ENCODE data around the gene TBX4.

TBX4 gene

GRCh38 chr17:61452301-61453290 is at the start of gene TBX4:
Gene TBX4 (plus strand): TSS chr17:61452422. CDS start chr17:61456491, 4,069 bp downstream.
- no peak for DNase-seq

DNA sequence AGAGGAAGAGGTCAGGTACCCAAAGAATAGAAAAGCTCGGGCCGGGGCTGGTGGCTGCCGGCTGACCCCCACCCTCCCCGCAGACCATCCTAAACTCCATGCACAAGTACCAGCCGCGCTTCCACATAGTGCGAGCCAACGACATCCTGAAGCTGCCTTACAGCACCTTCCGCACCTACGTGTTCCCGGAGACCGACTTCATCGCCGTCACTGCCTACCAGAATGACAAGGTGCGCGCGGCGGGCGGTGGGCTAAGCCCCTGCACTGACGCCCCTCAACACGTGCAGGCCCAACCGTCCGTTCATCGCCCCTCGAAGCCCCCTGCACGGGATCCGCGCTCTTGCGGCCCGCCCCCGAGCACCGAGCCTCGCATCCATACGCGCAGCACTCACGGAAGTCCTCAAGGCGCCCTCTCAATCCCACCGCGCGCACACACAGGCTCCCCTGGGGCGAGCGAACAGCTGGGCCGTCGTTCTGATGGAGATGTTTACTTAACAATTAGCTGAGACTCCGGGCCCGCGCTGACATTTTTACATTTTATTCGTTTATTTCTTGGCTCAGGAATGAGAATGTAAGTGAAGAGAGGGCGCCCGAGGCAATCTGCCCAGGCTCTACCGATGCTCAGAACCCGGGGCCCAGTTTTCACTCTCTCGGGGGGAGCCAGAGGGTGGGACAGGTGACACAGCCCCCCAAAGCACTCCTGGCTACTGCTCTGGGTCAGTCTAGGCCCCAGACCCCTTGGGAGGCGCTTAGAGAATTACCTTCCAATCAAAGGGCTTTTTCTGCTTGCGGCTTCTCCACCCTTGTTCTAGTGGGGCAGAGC is 49.0 kb upstream of the TBX4 start:
- DNase-seq, result no peak

DNA sequence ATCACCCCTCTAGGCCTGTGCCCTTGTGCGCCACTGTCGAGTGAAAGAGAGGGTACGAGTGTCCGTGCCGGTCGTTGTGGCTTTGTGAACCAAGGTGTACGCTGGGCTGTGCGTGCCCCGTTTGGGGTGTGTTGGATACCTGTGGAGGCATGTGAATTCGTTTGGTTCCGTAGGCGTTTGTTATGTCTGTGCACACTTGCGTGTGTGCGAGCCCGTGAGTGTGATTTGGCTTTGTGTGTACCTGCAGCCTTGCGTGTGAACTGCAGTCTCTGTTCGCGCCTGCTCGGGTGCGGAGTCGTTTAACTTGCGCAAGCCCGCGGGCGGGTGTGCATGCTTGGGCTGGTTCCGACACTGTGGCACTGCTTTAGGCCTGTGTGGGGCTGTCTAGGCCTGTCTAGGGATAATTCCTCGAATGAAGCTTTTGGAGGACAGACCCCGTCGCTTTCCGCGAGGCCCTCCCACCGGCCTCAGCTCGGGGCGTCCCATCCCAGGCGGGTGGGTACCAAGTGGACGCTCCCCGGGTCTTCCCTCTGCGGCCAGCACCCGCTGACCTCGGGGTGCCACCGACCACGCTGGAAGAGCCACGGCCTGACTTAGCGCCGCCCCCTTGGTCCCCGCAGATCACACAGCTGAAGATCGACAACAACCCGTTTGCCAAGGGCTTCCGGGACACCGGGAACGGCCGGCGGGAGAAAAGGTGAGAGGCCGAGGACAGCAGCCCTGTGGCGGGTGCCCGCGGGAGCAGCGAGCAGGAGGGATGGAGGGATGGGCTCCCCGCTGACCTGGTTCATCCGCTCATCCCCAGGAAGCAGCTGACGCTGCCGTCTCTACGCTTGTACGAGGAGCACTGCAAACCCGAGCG is 48.2 kb upstream of the TBX4 start:
- DNase-seq, result no peak

- DNase-seq, result no peak
Measured at GRCh38 chr17:61404663-61404912, 47.6 kb upstream of the TBX4 start.

- DNase-seq, result no peak
Measured at GRCh38 chr17:61404913-61405685, 47.1 kb upstream of the TBX4 start.

GRCh38 chr17:61405686-61406536 is 46.3 kb upstream of the TBX4 start:
- no peak for DNase-seq

- DNase-seq, result no peak
Measured at GRCh38 chr17:61406537-61406845, 45.7 kb upstream of the TBX4 start.

GRCh38 chr17:61406971-61407911 is 45.0 kb upstream of the TBX4 start:
- no peak for DNase-seq

- DNase-seq, result no peak
Measured at GRCh38 chr17:61408151-61409041, 43.8 kb upstream of the TBX4 start.

DNA sequence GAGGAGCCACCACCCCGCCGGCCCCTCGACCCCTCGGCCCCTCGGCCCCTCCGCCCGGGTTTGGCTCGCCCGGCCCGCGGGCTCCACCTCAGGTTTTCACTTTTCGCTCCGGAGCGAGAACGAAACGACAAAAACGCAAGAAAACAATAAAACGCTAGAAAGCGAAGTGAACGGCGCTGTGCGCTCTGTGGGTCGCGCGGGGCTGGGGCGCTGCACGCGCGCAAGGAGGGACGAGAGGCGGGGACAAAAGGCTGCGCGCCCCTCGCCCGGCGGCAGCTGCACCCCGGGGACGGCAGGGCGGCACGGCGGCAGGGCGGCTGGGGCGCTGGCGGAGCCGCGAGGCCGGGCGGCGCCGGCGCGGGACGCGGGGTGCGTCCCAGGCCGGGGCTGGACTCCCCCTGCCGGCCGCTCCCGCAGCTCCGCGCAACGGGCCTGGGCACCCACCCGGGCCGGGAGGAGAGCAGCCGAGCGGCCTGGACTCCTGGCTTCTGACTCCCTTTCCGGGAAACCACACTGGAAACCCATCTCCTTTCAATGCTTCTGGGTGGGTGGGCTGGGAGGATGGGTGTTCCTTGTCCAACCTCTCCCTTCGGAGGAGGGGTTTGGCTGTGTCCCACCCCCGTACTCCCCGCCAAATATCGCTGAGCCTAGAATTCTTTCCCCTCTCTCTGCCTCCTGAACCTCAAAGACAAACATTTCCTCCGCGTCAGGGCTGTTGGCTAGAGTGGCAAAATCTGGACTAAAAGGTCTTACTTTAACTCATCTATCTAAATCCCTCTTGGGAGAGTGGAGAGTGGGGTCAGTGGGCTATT is 42.7 kb upstream of the TBX4 start:
- DNase-seq, result peak; percentile 76

DNA sequence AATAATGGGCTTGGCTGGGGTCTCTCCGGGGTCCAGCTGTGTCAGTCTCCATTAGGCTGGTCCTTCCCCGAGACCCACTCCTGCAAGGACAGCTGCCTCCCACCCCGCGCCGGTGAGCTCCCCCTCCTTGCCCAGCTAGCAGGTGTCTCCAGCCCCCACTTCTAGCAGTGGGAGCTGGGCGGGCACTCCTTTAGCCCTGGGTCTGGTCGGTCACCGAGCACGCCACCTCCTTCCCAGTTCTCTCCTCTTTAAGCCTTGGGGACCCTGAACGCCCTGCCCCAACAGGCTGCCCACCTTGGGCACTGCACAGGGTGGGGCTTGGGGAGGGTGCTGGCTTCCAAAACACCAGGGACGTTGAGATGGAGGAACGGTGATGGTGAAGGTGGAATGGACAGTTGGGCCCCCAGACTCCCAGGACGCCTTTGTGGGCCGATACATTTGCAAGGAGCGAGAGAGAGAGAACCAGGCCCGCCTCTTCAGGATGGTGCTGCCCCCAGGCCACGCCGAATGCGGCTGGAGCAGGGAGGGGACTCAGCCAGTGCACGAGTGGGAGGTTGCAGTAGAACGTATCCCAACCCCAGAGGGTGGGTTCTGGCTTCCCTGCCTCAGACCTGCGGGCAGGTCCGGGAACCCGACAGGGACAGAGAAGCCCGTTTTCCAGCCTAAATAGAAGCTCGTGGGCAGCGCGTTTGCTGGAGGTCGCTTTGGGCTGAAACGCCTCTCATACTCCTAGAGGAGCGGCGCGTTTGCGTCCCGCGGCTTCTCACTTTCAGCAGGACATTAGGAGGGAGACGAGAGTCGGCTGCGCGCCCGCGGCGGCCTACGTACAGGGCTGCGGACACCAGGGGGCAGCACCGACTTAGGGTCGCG is 41.8 kb upstream of the TBX4 start:
- no peak for DNase-seq

- DNase-seq, result no peak
Measured at GRCh38 chr17:61411011-61411260, 41.3 kb upstream of the TBX4 start.

DNA sequence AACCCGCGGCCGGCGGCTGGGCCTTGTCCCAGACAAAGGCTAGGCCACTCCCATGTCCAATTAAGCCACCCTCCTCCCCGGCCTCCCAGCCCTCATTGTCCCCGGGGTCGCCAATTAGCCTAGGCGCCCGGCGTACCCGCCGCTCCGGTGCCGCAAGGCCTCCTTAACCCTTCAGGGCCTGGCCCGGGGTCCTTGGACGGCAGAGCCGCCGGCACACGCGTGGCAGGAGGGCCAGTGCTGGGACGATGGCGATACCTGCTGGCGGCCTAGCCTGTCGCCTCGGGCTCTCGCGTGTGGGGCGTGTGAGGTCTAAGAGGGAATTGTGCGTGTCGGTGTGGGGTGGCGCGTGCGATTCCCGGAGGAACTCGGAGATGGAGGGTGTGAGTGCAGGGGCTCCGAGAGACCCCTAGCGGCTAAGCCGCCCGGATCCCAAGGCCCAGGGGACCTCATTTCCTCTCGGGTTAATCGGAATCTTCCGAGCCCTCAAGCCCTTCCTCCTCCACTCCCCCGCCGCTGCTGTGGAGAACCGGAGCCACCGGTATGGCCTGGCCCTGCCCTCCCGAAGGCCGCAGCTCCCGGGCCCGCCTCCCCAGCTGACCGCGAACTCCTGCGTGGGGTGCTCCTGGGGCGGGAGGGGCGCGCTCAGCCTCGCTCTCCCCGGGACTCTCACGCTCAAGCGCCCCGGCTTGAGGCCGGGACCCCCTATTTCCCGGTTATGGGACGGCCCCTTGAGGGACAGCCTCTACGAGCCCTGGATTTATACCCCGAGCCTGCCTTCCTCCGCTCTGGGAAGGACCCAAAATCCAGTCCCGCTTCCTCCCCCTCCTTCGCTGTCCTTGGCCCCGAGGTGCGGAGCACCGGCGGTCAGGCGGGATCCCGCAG is 40.7 kb upstream of the TBX4 start:
- DNase-seq, result no peak

- peak; percentile 9 for DNase-seq
Measured at GRCh38 chr17:61412143-61412859, 39.9 kb upstream of the TBX4 start.

DNA sequence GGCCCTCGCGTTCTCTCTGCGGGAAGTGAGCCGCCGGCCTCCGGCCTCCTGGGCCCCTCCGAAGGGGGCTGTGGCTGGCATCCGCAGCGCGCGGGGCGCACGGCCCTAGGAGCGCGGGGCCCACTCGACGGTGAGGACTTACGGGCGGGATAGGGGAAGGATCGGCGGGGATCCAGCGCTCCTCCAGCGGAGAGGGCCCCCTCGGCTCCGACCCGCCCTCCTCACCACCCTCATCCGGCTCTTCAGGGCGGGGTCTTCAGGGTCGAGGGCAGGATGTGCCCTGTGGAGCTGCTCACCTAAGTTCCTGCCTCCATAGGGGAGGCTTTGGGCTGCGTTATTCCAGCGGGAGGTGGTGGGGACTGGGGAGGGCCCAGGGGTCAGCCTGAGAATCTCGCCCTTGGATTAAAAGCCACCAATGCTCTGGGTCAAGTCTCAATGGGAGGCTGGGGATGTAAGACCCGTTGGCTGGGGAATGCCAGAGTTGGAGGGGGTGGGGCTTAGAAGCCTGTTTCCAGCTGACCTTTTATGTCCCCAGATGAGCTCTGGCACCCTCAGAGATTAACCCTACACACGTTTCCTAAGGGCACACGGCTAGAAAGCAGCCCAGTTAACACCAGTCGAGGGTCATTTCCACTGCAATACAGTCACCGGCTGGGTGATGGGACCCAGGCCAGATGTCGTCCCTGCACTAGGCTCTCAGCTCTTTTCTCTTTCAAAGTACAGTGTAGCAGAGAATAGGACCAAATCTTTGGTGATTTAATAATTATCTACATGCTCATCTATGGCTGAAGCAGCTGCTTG is 39.2 kb upstream of the TBX4 start:
- no peak for DNase-seq

All from OCI-M1 (cell line).